K562 (cell line): ENCODE results near the gene AREL1. TPM values are rescaled to one million over a fixed set of nuclear protein-coding genes. Genes with fewer than 3 reads are reported as not detected.

ENCODE experiments used
- ATAC-seq: fragments of 200-7000 bp; cut with Tn5 transposase; 3 replicates; pipeline ENCODE4 v1.9.1; 2020; ENCODE audit warnings: moderate library complexity
- BruUV-seq: library from RNA; stranded (reverse); fragments of 400-500 nt; replicated peaks from 2 replicates; lab custom pipeline; 2021; lab: Mats Ljungman, UMichigan
- CTCF ChIA-PET: fragments of 300-600 bp; formaldehyde crosslinking; extraction: SDS; loops from one replicate; lab custom pipeline; 2021; ENCODE audit warnings: low intra/inter-chr PET ratio; lab: Yijun Ruan, JAX
- POLR2A ChIA-PET: fragments of 300-600, 350-650 bp; sonication (Branson Sonifier 250); formaldehyde crosslinking; extraction: SDS; loops from one replicate; lab custom pipeline; 2021; ENCODE audit warnings: antibody characterized with exemption, inconsistent platforms; lab: Yijun Ruan, JAX
- DNase-seq, 4 experiments: peaks; one replicate each; pipeline versions ENCODE4 v3.0.0 to v3.0.0-alpha.2; 2011 to 2018; ENCODE audit warnings: low spot score in 3 of 4, mixed read lengths in 3 of 4; ENCODE audit errors: extremely low read depth in 1 of 4
- FAIRE-seq: peaks from 2 replicates; lab custom pipeline; 2011; peaks lifted over from hg19 to GRCh38; lab: Jason Lieb, UNC
- H2AFZ ChIP-seq: 2 replicates; pipeline ENCODE4 v1.6.0; 2011; ENCODE audit warnings: low read depth, low read length, control low read depth, inconsistent platforms
- H3K27ac ChIP-seq: fragments of 200-600 bp; 3 replicates; pipeline ENCODE4 v1.8.0; 2011; ENCODE audit warnings: low read depth, mild to moderate bottlenecking, control low read depth, inconsistent platforms, low read length, moderate library complexity, mixed read lengths; ENCODE audit errors: extremely low read depth
- H3K27me3 ChIP-seq, 2 experiments: fragments of 300-600 bp in 1 of 2; 2 replicates in 1 of 2; 3 replicates in 1 of 2; pipeline versions ENCODE4 v1.6.0 to v1.8.0; 2011; ENCODE audit warnings: inconsistent platforms in 2 of 2, low read length in 2 of 2, mild to moderate bottlenecking in 1 of 2, mixed read lengths in 1 of 2, moderate library complexity in 1 of 2; ENCODE audit not compliant: control insufficient read depth in 2 of 2, insufficient read depth in 2 of 2
- H3K36me3 ChIP-seq: fragments of 300-600 bp; 3 replicates; pipeline ENCODE4 v1.8.0; 2011; ENCODE audit warnings: mild to moderate bottlenecking, low read length, inconsistent platforms; ENCODE audit not compliant: control insufficient read depth, insufficient read depth
- H3K4me1 ChIP-seq, 2 experiments: fragments of 200-600 bp in 1 of 2; replicated peaks in 1 of 2; 2 replicates in 1 of 2; 3 replicates in 1 of 2; pipeline versions ENCODE4 v1.5.1 to v1.8.0; 2011; ENCODE audit warnings: inconsistent platforms in 2 of 2, low read length in 2 of 2, mild to moderate bottlenecking in 1 of 2, mixed read lengths in 1 of 2, moderate library complexity in 1 of 2; ENCODE audit not compliant: control insufficient read depth in 2 of 2, insufficient read depth in 2 of 2
- H3K4me2 ChIP-seq: 2 replicates; pipeline ENCODE4 v1.6.1; 2011; ENCODE audit warnings: low read length, control low read depth, inconsistent platforms, mixed read lengths; ENCODE audit not compliant: insufficient read depth
- H3K4me3 ChIP-seq: fragments of 200-600 bp; sonication (generic), shearing (Covaris generic); 2 replicates; pipeline ENCODE4 v1.5.1; 2016; ENCODE audit warnings: control low read depth, inconsistent platforms
- H3K79me2 ChIP-seq: fragments of 200-600 bp; 3 replicates; pipeline ENCODE4 v1.8.0; 2011; ENCODE audit warnings: low read length, inconsistent platforms; ENCODE audit not compliant: control insufficient read depth, insufficient read depth
- H3K9ac ChIP-seq, 2 experiments: 2 replicates each; pipeline versions ENCODE4 v1.6.0 to v1.6.1; 2011; ENCODE audit warnings: low read depth in 2 of 2, low read length in 2 of 2, control low read depth in 1 of 2, inconsistent platforms in 1 of 2, mild to moderate bottlenecking in 1 of 2, mixed read lengths in 1 of 2; ENCODE audit not compliant: insufficient read depth in 1 of 2
- H3K9me1 ChIP-seq: one replicate; pipeline ENCODE4 v1.6.0; 2011; ENCODE audit warnings: inconsistent platforms, mild to moderate bottlenecking, low read length, moderate library complexity; ENCODE audit not compliant: control insufficient read depth, insufficient read depth
- H3K9me3 ChIP-seq: replicated peaks from 2 replicates; pipeline ENCODE4 v1.5.1; 2011; ENCODE audit warnings: low read depth, low read length, inconsistent platforms; ENCODE audit not compliant: control insufficient read depth, insufficient read depth
- H4K20me1 ChIP-seq: replicated peaks from 2 replicates; pipeline ENCODE4 v1.6.1; 2011; ENCODE audit warnings: low read length, inconsistent platforms, mixed read lengths; ENCODE audit not compliant: control insufficient read depth, insufficient read depth
- ETV6 ChIP-seq, 3 experiments: fragments of 150-350 bp in 1 of 3; sonication (generic) in 1 of 3; formaldehyde crosslinking in 1 of 3; IDR thresholded peaks; 2 replicates each; pipeline versions ENCODE4 v1.6.1 to v1.8.0; 2014 to 2022; ENCODE audit warnings: borderline replicate concordance in 2 of 3, low read depth in 2 of 3, antibody characterized with exemption in 1 of 3, low read length in 1 of 3, mild to moderate bottlenecking in 1 of 3, missing genetic modification reagents in 1 of 3
- FOXJ2 ChIP-seq: fragments of 200-800 bp; sonication (Bioruptor generic); IDR thresholded peaks from 2 replicates; pipeline ENCODE4 v1.6.1; 2016; ENCODE audit warnings: missing genetic modification characterization, missing compliant biosample characterization
- JUN ChIP-seq, 2 experiments: sonication (generic) in 1 of 2; formaldehyde crosslinking in 1 of 2; IDR thresholded peaks; 2 replicates each; pipeline versions ENCODE4 v1.6.1 to v1.8.0; 2012 to 2022; ENCODE audit warnings: borderline replicate concordance in 2 of 2, mild to moderate bottlenecking in 2 of 2, improper control_type of control experiment in 1 of 2, low read depth in 1 of 2, low read length in 1 of 2, missing genetic modification reagents in 1 of 2
- JUND ChIP-seq, 2 experiments: IDR thresholded peaks; 2 replicates in 1 of 2; 3 replicates in 1 of 2; pipeline ENCODE4 v1.6.1; 2011; ENCODE audit warnings: borderline replicate concordance in 2 of 2, low read depth in 2 of 2, low read length in 2 of 2, improper control_type of control experiment in 1 of 2, missing biosample characterization in 1 of 2, missing genetic modification characterization in 1 of 2, missing genetic modification reagents in 1 of 2
- NFIC ChIP-seq: fragments of 450-650 bp; IDR thresholded peaks from 2 replicates; pipeline ENCODE4 v1.6.1; 2017; ENCODE audit warnings: mild to moderate bottlenecking, inconsistent platforms
- SPI1 ChIP-seq: IDR thresholded peaks from 2 replicates; pipeline ENCODE4 v1.6.1; 2011; ENCODE audit warnings: low read depth, low read length, control low read depth, borderline replicate concordance
- WGBS: fragments of 100-300 bp; shearing (Covaris generic); methylation state at CpG from one replicate; pipeline ENCODE4 v1.1.6; 2016; ENCODE audit warnings: low coverage, mixed read lengths; ENCODE audit not compliant: insufficient coverage; ENCODE audit errors: missing lambda C conversion rate; 5-methylcytosine and 5-hydroxymethylcytosine counted together
- in situ Hi-C: fragments of 300-500 bp; cut with MboI; formaldehyde crosslinking; loops from 4 replicates; pipeline ENCODE4 v1.15.0; 2018; ENCODE audit warnings: inconsistent platforms, mixed read lengths
- intact Hi-C: fragments of 100-400 bp; cut with micrococcal nuclease; formaldehyde crosslinking; loops from 2 replicates; pipeline ENCODE4 v1.14.2; 2022
- polyA plus RNA-seq, 8 experiments: library from polyadenylated mRNA; depleted of rRNA in 4 of 8; stranded (reverse) in 5 of 8; unstranded in 3 of 8; fragments of >200 nt; fragmentation: Nextera tagmentation in 2 of 8; fragmentation: Illumina TruSeq in 1 of 8; extraction: Ambion mirVana in 2 of 8; extraction: Trizol in 1 of 8; gene quantifications; 2 replicates each; pipeline versions ENCODE4 v1.2.1 to v1.2.3, GENCODE V29; 2011 to 2014; ENCODE audit warnings: inconsistent platforms in 1 of 8, missing spikeins in 1 of 8
- total RNA-seq, 7 experiments: library from RNA; depleted of rRNA in 6 of 7; stranded (reverse); fragments of >200 nt in 6 of 7; fragmentation: Illumina TruSeq in 2 of 7; extraction: Trizol in 2 of 7; gene quantifications; 2 replicates each; pipeline versions ENCODE4 v1.2.1 to v1.2.3, GENCODE V29; 2011 to 2021; ENCODE audit warnings: low replicate concordance in 1 of 7
- TF ChIP-seq, protein P1 (sequence below), 2 experiments: fragments of 450-650 bp in 1 of 2; sonication (generic) in 1 of 2; formaldehyde crosslinking in 1 of 2; IDR thresholded peaks in 1 of 2; conservative IDR thresholded peaks in 1 of 2; 2 replicates each; pipeline versions ENCODE4 v1.6.1 to v1.8.1; 2016 to 2023; ENCODE audit warnings: mild to moderate bottlenecking in 2 of 2, moderate library complexity in 2 of 2, inconsistent platforms in 1 of 2, missing genetic modification reagents in 1 of 2
- TF ChIP-seq, protein P2 (sequence below): fragments of 450-650 bp; formaldehyde crosslinking; IDR thresholded peaks from 2 replicates; pipeline ENCODE4 v1.4.0; 2020; ENCODE audit warnings: mild to moderate bottlenecking, moderate library complexity

Gene AREL1
- total and polyA plus RNA-seq, 9 of the 15 experiments (the other 6 are each of a cell fraction or from before 2014, with no cell fraction given), result 6.0 to 24.8 (median 16.6) TPM

DNA sequence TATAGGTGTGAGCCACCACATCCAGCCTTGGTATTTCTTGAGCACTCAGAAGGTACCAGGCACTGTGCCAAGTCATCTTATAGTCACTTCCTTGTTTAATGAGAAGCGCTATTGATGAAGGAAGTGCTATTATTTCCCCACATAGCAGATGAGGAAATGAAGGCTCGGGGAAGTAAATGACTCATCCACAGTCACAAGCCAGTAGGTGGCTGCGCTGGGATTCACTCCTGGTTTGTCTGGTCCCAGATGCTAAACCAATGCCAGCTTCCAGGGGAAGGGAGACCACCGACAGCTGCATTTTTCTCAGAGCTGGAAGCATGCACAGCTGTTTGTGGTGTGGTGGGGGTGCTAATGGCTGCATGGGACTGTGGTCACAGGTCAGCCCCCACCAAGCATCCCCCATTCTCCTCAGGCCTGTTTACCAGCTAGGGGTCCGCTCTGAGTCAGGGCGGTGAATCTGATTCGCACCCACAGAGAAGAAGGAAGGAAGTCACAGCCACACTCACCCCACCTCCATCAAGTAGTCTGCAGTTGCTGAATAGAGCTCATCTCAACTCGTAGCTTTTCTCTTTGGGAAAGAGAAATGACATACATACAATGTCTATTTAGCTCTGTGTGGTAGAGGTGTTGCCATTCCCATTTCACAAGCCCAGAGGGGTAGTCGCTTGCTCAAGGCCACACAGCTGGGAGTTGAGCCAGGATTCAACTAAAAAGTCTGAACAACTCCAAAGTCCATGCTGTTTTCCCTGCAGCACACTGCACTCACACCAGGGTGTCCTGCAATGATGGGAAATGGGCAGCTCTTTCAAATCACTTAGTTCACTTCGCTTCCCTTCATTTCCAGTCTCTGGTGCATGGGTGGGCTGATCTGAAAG, 94.6 kb downstream of the AREL1 start:
- ATAC-seq, result no peak
- H3K9ac ChIP-seq, result no peak overlapping the region
- intact Hi-C loops, result no loop called here
- H2AFZ ChIP-seq, result no peak overlapping the region
- H3K4me1 ChIP-seq, result peaks cover 26 to 35% of the 10 kb centered on the region in 2 experiments
- DNase-seq, result no peak
- no peaks in the 10 kb centered on the region for H4K20me1 ChIP-seq
- no peaks in the 10 kb centered on the region for H3K9me1 ChIP-seq
- H3K4me3 ChIP-seq, result no peak overlapping the region
- no TSS peak for BruUV-seq
- POLR2A ChIA-PET, result interaction anchor here (1.0 to 1.5 kb wide), 2 partner anchors 13 to 19 kb away, joined by 4 to 5 read pairs; no protein-coding TSS in a partner anchor
- no peaks in the 10 kb centered on the region for H3K27me3 ChIP-seq
- no peaks in the 10 kb centered on the region for H3K9me3 ChIP-seq
- H3K27ac ChIP-seq, result no peak overlapping the region
- in situ Hi-C loops, result no loop called here
- no peak overlapping the region for H3K4me2 ChIP-seq
- 70% methylated on average over 5 of the region's 10 CpGs for WGBS
- TF ChIP-seq JUN (IDR thresholded peaks at IDR 0.05; ENCODE audit: borderline replicate concordance, low read depth, low read length) (0 out of 2 replicates have a peak, but pooled peaks have one; percentile 25), JUN (CRISPR knock-in tag; IDR thresholded peaks at IDR 0.05; ENCODE audit: borderline replicate concordance) (no peak), JUND (IDR thresholded peaks at IDR 0.05; ENCODE audit: borderline replicate concordance, low read depth, low read length) (peak; percentile 47; the same call in 1 of the 2 replicates), JUND (tag; IDR thresholded peaks at IDR 0.05; ENCODE audit: borderline replicate concordance, low read depth, low read length) (no peak), FOXJ2 (tag) (no peak), NFIC (peak; percentile 53; the same call in 1 of the 2 replicates), ETV6 (IDR thresholded peaks at IDR 0.05; ENCODE audit: borderline replicate concordance in 1 of 2, low read depth in 2 of 2, low read length in 1 of 2) (peak in 1 of 2 experiments; percentile 72; a peak in 1 of 4 replicates), ETV6 (CRISPR knock-in tag; IDR thresholded peaks at IDR 0.05; ENCODE audit: borderline replicate concordance) (no peak), SPI1 (peak; percentile 24; the same call in 1 of the 2 replicates)
- TF ChIP-seq, protein P1, sequence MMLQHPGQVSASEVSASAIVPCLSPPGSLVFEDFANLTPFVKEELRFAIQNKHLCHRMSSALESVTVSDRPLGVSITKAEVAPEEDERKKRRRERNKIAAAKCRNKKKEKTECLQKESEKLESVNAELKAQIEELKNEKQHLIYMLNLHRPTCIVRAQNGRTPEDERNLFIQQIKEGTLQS (IDR thresholded peaks at IDR 0.05), result peak; percentile 66
- TF ChIP-seq, protein P1 (CRISPR knock-in tag; conservative IDR thresholded peaks at IDR 0.05), result no peak
- TF ChIP-seq, protein P2, sequence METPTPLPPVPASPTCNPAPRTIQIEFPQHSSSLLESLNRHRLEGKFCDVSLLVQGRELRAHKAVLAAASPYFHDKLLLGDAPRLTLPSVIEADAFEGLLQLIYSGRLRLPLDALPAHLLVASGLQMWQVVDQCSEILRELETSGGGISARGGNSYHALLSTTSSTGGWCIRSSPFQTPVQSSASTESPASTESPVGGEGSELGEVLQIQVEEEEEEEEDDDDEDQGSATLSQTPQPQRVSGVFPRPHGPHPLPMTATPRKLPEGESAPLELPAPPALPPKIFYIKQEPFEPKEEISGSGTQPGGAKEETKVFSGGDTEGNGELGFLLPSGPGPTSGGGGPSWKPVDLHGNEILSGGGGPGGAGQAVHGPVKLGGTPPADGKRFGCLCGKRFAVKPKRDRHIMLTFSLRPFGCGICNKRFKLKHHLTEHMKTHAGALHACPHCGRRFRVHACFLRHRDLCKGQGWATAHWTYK, result no peak
- no peaks in the 10 kb centered on the region for H3K36me3 ChIP-seq
- CTCF ChIA-PET, result no interaction called here
- no peaks in the 10 kb centered on the region for H3K79me2 ChIP-seq
- peak; percentile 55 for FAIRE-seq
